Gastroesophageal sphincter (tissue), 4 donors: ENCODE data around the gene DNASE1L2. TPM values are rescaled to one million over a fixed set of nuclear protein-coding genes. Genes with fewer than 3 reads are reported as not detected.

Source experiments
- ATAC-seq: fragments of 150-250 bp; one replicate; pipeline ENCODE4 v1.9.1; 2016; ENCODE audit warnings: mild to moderate bottlenecking, moderate library complexity
- H3K27ac ChIP-seq, 4 donors: fragments of 200-600 bp; sonication (generic) in 3 of 4; 1 replicate in 3 of 4; 2 replicates in 1 of 4; pipeline ENCODE4 v1.5.1; 2016 to 2019
- H3K27me3 ChIP-seq: fragments of 200-600 bp; sonication (generic); one replicate; pipeline ENCODE4 v1.5.1; 2019
- H3K36me3 ChIP-seq, 2 donors: fragments of 200-600 bp; sonication (generic); one replicate each; pipeline ENCODE4 v1.5.1; 2019; ENCODE audit warnings: control low read depth in 1 of 2
- H3K4me1 ChIP-seq, 3 donors: fragments of 200-600 bp; sonication (generic); 1 replicate in 2 of 3; 2 replicates in 1 of 3; pipeline ENCODE4 v1.5.1; 2016 to 2019; ENCODE audit warnings: control low read depth in 2 of 3
- H3K4me3 ChIP-seq, 2 donors: fragments of 200-600 bp; sonication (generic); one replicate each; pipeline ENCODE4 v1.5.1; 2019; ENCODE audit warnings: mild to moderate bottlenecking in 1 of 2, moderate library complexity in 1 of 2
- H3K9me3 ChIP-seq, 3 donors: fragments of 200-600 bp; sonication (generic); one replicate each; pipeline ENCODE4 v1.5.1; 2017 to 2019; ENCODE audit warnings: control low read depth in 2 of 3
- EP300 ChIP-seq: sonication (generic); formaldehyde crosslinking; IDR thresholded peaks from one replicate; pipeline ENCODE4 v1.6.1; 2017; ENCODE audit warnings: antibody characterized with exemption, mild to moderate bottlenecking
- POLR2A ChIP-seq, 2 donors: fragments of 450-650 bp; IDR thresholded peaks; one replicate each; pipeline ENCODE4 v1.6.1; 2017; ENCODE audit warnings: antibody characterized with exemption in 2 of 2, mild to moderate bottlenecking in 2 of 2, moderate library complexity in 1 of 2
- POLR2AphosphoS5 ChIP-seq: sonication (generic); formaldehyde crosslinking; IDR thresholded peaks from one replicate; pipeline ENCODE4 v1.6.1; 2017; ENCODE audit warnings: antibody characterized with exemption
- WGBS, 2 donors: methylation state at CpG; one replicate each; pipeline ENCODE4 v1.1.5; 2018; ENCODE audit warnings: low coverage in 1 of 2; 5-methylcytosine and 5-hydroxymethylcytosine counted together
- total RNA-seq, 4 donors: library from RNA; depleted of rRNA; stranded (reverse); fragments of >200 nt; gene quantifications; one replicate each; pipeline ENCODE4 v1.1.0, GENCODE V29; 2016
- TF ChIP-seq, protein P1 (sequence below), 4 experiments: fragments of 200-600 bp in 2 of 4; fragments of 450-650 bp in 2 of 4; sonication (generic) in 1 of 4; IDR thresholded peaks; one replicate each; pipeline ENCODE4 v1.5.1; 2017 to 2019; ENCODE audit warnings: antibody characterized with exemption in 4 of 4, mild to moderate bottlenecking in 2 of 4, moderate library complexity in 2 of 4

DNASE1L2 gene
- total RNA-seq, 4 donors from 2014 or later = 0.27 to 1.7 (median 1.1) TPM; not detected in 1

DNA sequence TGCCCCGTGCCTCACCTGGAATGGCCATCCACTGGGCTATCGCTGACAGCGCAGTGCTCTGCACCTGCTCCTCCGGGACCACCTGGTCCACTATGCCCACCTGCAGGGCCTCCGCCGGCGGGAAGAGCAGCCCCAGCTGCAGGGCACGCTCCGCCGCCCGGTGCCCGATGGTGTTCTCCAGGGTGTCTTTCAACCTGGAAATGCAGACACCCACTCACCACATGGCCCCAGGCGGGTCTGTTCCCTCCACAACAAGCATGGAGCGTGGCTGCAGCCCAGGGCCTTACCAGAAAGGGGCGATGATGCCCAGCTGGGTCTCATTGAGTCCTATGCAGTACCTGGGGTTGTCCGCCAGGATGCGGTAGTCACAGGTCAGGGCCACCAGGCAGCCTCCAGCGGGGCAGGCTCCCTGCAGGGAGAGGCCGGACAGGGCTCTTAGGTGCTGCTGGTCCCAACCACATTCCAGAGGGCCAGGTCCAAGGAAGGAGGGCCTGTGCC lies 6.8 kb downstream of the DNASE1L2 start:
- Histone ChIP-seq H3K27ac (no peak overlapping the region), H3K4me1 (peaks cover 0 to 4% (median 0%) of the 10 kb centered on the region in 3 donors), H3K27me3 (peaks cover 3% of the 10 kb centered on the region), H3K9me3 (no peaks in the 10 kb centered on the region), H3K36me3 (peaks cover 0 to 76% of the 10 kb centered on the region in 2 donors), H3K4me3 (no peak overlapping the region)
- WGBS, 2 donors = 100% methylated on average over 9 of the region's 19 CpGs; no CpG with 5 or more reads in 1 of the 2 donors
- TF ChIP-seq, protein P1, sequence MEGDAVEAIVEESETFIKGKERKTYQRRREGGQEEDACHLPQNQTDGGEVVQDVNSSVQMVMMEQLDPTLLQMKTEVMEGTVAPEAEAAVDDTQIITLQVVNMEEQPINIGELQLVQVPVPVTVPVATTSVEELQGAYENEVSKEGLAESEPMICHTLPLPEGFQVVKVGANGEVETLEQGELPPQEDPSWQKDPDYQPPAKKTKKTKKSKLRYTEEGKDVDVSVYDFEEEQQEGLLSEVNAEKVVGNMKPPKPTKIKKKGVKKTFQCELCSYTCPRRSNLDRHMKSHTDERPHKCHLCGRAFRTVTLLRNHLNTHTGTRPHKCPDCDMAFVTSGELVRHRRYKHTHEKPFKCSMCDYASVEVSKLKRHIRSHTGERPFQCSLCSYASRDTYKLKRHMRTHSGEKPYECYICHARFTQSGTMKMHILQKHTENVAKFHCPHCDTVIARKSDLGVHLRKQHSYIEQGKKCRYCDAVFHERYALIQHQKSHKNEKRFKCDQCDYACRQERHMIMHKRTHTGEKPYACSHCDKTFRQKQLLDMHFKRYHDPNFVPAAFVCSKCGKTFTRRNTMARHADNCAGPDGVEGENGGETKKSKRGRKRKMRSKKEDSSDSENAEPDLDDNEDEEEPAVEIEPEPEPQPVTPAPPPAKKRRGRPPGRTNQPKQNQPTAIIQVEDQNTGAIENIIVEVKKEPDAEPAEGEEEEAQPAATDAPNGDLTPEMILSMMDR (IDR thresholded peaks at IDR 0.05) = no peak
- no peak for TF ChIP-seq POLR2AphosphoS5
- no peak for TF ChIP-seq EP300
- no peak for TF ChIP-seq POLR2A (IDR thresholded peaks at IDR 0.05)
- ATAC-seq = no peak

DNA sequence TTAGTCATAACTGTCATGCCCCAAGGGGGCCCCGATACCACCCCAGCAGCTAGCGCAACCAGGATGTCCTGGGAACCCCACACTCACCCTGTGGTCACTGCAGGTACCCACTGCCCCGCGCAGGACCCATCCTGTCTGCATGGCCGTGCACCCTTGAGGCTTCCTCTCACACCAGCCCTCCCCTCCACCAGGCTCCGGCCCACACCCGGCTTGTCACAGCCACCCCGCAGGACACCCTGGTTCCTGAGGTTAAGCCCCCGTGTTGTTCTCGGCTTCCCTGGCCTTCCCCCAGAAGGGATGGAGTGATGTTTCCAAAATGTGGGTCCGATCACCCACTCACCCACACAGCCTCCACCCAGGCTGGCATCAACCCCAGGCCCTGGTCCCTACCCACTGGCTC lies 7.5 kb downstream of the DNASE1L2 start:
- WGBS, 2 donors = 87 to 90% methylated on average over 3 of the region's 11 CpGs
- ATAC-seq = no peak
- TF ChIP-seq, protein P1 (IDR thresholded peaks at IDR 0.05) = no peak
- no peak for TF ChIP-seq EP300
- TF ChIP-seq POLR2A (IDR thresholded peaks at IDR 0.05) = no peak
- no peak for TF ChIP-seq POLR2AphosphoS5
- Histone ChIP-seq H3K27me3 (no peaks in the 10 kb centered on the region), H3K9me3 (no peaks in the 10 kb centered on the region), H3K4me1 (peaks cover 0 to 7% (median 0%) of the 10 kb centered on the region in 3 donors), H3K36me3 (peaks cover 0 to 76% of the 10 kb centered on the region in 2 donors), H3K27ac (no peak overlapping the region), H3K4me3 (no peak overlapping the region)

DNA sequence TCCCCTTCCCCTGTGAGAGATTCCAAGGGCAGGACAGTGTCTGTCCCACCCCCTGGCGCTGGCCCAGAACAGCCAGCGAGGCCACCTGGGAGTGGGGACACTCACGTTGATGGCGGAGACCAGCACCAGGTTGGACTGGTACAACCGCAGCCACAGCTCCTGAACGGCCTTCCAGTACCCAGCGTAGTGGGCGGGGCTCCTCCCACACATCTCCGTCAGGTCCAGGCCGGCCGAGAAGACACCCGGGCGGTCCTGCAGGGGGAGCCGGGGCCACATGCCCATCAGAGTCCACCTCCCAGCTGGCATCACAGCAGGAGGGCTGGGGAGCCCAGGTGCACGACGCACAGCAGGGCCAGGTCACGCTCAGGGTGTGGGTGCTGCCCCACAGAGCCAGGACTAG lies 8.1 kb downstream of the DNASE1L2 start:
- H3K27me3 ChIP-seq = no peaks in the 10 kb centered on the region
- H3K36me3 ChIP-seq = peaks cover 0 to 76% of the 10 kb centered on the region in 2 donors
- ATAC-seq = no peak
- no peak overlapping the region for H3K4me3 ChIP-seq
- peaks cover 0 to 12% (median 0%) of the 10 kb centered on the region in 3 donors for H3K4me1 ChIP-seq
- no peak overlapping the region for H3K27ac ChIP-seq
- H3K9me3 ChIP-seq = no peaks in the 10 kb centered on the region
- WGBS, 2 donors = 60% methylated on average over 2 of the region's 17 CpGs; no CpG with 5 or more reads in 1 of the 2 donors
- TF ChIP-seq EP300 (no peak), POLR2AphosphoS5 (no peak), POLR2A (IDR thresholded peaks at IDR 0.05) (no peak)
- TF ChIP-seq, protein P1 (IDR thresholded peaks at IDR 0.05) = no peak

DNA sequence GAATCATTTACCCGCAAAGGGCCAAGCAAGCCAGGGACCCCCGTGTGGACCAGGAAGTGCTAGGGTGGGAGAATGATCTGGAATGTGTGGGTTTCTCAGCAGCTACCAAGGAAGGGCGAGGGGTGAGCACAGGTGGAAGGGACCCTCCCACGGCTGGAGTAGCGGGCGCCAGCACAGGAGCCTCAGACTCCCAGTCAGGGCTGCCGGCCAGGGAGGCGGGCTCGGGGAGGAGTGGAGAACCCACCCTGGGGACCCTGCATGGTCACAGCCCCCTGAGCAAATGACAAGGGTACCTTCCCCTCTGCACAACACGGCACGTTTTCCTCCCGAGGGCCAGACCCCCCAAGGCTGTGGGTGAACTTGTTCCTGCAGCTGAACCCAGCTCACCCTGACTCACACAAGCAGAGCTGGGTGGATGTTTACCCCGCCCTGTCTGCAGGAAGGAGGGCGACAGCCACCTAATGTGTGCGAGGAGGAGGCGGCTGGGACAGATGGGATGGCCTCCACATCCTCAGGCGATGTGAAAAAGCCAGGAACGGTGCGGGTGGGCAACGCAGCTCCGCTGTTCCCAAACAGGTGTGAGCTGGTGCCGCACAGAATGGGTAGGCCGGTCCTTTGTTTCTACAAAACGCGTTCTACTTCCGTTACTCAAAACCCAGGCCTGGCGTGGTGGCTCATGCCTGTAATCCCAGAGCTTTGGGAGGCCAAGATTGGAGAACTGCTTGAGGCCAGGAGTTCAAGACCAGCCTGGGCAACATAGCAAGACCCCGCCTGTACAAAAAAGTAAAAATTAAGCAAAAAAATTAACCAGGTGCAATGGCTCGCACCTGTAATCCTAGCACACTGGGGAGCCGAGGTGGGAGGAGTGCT lies 8.9 kb downstream of the DNASE1L2 start:
- Histone ChIP-seq H3K27me3 (no peaks in the 10 kb centered on the region), H3K4me3 (no peak overlapping the region), H3K9me3 (no peaks in the 10 kb centered on the region), H3K27ac (no peak overlapping the region), H3K36me3 (peaks cover 0 to 69% of the 10 kb centered on the region in 2 donors), H3K4me1 (peaks cover under 1 to 20% (median 2%) of the 10 kb centered on the region in 3 donors)
- TF ChIP-seq POLR2A (IDR thresholded peaks at IDR 0.05) (no peak), POLR2AphosphoS5 (no peak), EP300 (no peak)
- TF ChIP-seq, protein P1 (IDR thresholded peaks at IDR 0.05) = no peak
- 91% methylated on average over 5 of the region's 30 CpGs; no CpG with 5 or more reads in 1 of the 2 donors for WGBS, 2 donors
- ATAC-seq = no peak
